Suppressor macrophage (primary cell): ENCODE data around the gene PCSK2.

Experiments
- DNase-seq, 4 experiments: peaks; one replicate each; pipeline ENCODE4 v3.0.0-alpha.2; 2020 to 2022

The PCSK2 gene

GRCh38 chr20:17482536-17482935 lies 255.7 kb downstream of the PCSK2 start:
- no peak for DNase-seq

- no peak for DNase-seq
Observed at GRCh38 chr20:17485017-17485416, 258.2 kb downstream of the PCSK2 start.

- DNase-seq = no peak
Observed at GRCh38 chr20:17488916-17489600, 262.2 kb downstream of the PCSK2 start.

GRCh38 chr20:17490501-17490900 lies 263.7 kb downstream of the PCSK2 start:
- no peak for DNase-seq

- no peak for DNase-seq
Observed at GRCh38 chr20:17491041-17491440, 264.2 kb downstream of the PCSK2 start.

- DNase-seq = no peak
Observed at GRCh38 chr20:17491488-17491887, 264.6 kb downstream of the PCSK2 start.

GRCh38 chr20:17493173-17493572 lies 266.3 kb downstream of the PCSK2 start:
- DNase-seq = no peak

GRCh38 chr20:17494201-17494600 lies 267.4 kb downstream of the PCSK2 start:
- no peak for DNase-seq

- DNase-seq = no peak
Observed at GRCh38 chr20:17495826-17496225, 269.0 kb downstream of the PCSK2 start.

- no peak for DNase-seq
Observed at GRCh38 chr20:17497821-17498580, 271.2 kb downstream of the PCSK2 start.

- DNase-seq = no peak
Observed at GRCh38 chr20:17498641-17499040, 271.8 kb downstream of the PCSK2 start.

GRCh38 chr20:17499041-17499440 lies 272.2 kb downstream of the PCSK2 start:
- DNase-seq = no peak

- DNase-seq = no peak
Observed at GRCh38 chr20:17500271-17500670, 273.4 kb downstream of the PCSK2 start.

- DNase-seq = no peak
Observed at GRCh38 chr20:17500826-17501225, 274.0 kb downstream of the PCSK2 start.

- no peak for DNase-seq
Observed at GRCh38 chr20:17501701-17502100, 274.9 kb downstream of the PCSK2 start.

- DNase-seq = no peak
Observed at GRCh38 chr20:17502105-17502504, 275.3 kb downstream of the PCSK2 start.

- DNase-seq = no peak
Observed at GRCh38 chr20:17503301-17504065, 276.6 kb downstream of the PCSK2 start.

- peak in 3 of 4 experiments; percentile 4 to 9 (median 7) for DNase-seq
Observed at GRCh38 chr20:17504066-17504897, 277.4 kb downstream of the PCSK2 start.

GRCh38 chr20:17504898-17505635 lies 278.2 kb downstream of the PCSK2 start:
- DNase-seq = peak; percentile 56 to 87 (median 81)

- DNase-seq = peak; percentile 53 to 73 (median 72)
Observed at GRCh38 chr20:17505636-17506517, 279.0 kb downstream of the PCSK2 start.

GRCh38 chr20:17507032-17507431 lies 280.2 kb downstream of the PCSK2 start:
- DNase-seq = no peak
